ENCODE data around the gene FOXRED1. TPM values are rescaled to one million over a fixed set of nuclear protein-coding genes. Genes with fewer than 3 reads are reported as not detected.

FOXRED1 gene
- total and polyA plus RNA-seq, 2 of the 13 experiments (the other 11 are each of a cell fraction or from before 2014, with no cell fraction given), result 29.6 to 42.9 TPM

- TF ChIP-seq SALL2 (CRISPR knock-in tag; IDR thresholded peaks at IDR 0.05) (peak; percentile 84; the same call in 1 of the 2 replicates), DNMT3B (CRISPR knock-in tag; conservative IDR thresholded peaks at IDR 0.05) (peak; percentile 24; the same call in 1 of the 2 replicates), ZSCAN21 (CRISPR knock-in tag; IDR thresholded peaks at IDR 0.05; ENCODE audit: borderline replicate concordance) (peak; percentile 93), SIN3B (IDR thresholded peaks at IDR 0.05; ENCODE audit: low read length) (peak; percentile 34), HNF4G (IDR thresholded peaks at IDR 0.05; ENCODE audit: borderline replicate concordance, low read depth, low read length) (no peak), HNF4G (CRISPR knock-in tag; IDR thresholded peaks at IDR 0.05; ENCODE audit: borderline replicate concordance, low read depth) (no peak), NCOR1 (IDR thresholded peaks at IDR 0.05; ENCODE audit: borderline replicate concordance, low read length) (no peak), AFF4 (CRISPR knock-in tag; IDR thresholded peaks at IDR 0.05) (peak; percentile 79; the same call in 1 of the 2 replicates), TAF1 (CRISPR knock-in tag; IDR thresholded peaks at IDR 0.05) (peak; percentile 97), ZBTB14 (CRISPR knock-in tag; IDR thresholded peaks at IDR 0.05) (peak; percentile 47), ZNF737 (CRISPR knock-in tag; IDR thresholded peaks at IDR 0.05; ENCODE audit: borderline replicate concordance) (peak; percentile 22; the same call in 1 of the 2 replicates), TFE3 (CRISPR knock-in tag; IDR thresholded peaks at IDR 0.05) (peak; percentile 76; the same call in 1 of the 2 replicates), DNMT1 (CRISPR knock-in tag; IDR thresholded peaks at IDR 0.05) (peak; percentile 96), ZNF432 (CRISPR knock-in tag; IDR thresholded peaks at IDR 0.05; ENCODE audit: borderline replicate concordance) (no peak), TP53 (CRISPR knock-in tag; conservative IDR thresholded peaks at IDR 0.05) (0 out of 2 replicates have a peak, but pooled peaks have one; percentile 79), HNRNPH1 (optimal IDR thresholded peaks at IDR 0.05; ENCODE audit: low read depth, low read length) (no peak), CENPBD1 (CRISPR knock-in tag; IDR thresholded peaks at IDR 0.05; ENCODE audit: borderline replicate concordance, low read depth) (0 out of 2 replicates have a peak, but pooled peaks have one; percentile 37), SPEN (CRISPR knock-in tag; IDR thresholded peaks at IDR 0.05; ENCODE audit: low read depth) (peak; percentile 97), HOXA9 (CRISPR knock-in tag; IDR thresholded peaks at IDR 0.05; ENCODE audit: borderline replicate concordance) (peak; percentile 86)
Observed at GRCh38 chr11:126303623-126304456, 34.9 kb downstream of the FOXRED1 start, which contains the start of gene DCPS (continued).

Data from HepG2 (cell line).